GM19452 (cell line): Measurements from ENCODE around the gene ITGB8.

Source experiments
- ATAC-seq: cut with Tn5 transposase; IDR thresholded peaks from one replicate; pipeline ENCODE4 v1.9.1; 2021; ENCODE audit not compliant: unreplicated experiment

Gene ITGB8

DNA sequence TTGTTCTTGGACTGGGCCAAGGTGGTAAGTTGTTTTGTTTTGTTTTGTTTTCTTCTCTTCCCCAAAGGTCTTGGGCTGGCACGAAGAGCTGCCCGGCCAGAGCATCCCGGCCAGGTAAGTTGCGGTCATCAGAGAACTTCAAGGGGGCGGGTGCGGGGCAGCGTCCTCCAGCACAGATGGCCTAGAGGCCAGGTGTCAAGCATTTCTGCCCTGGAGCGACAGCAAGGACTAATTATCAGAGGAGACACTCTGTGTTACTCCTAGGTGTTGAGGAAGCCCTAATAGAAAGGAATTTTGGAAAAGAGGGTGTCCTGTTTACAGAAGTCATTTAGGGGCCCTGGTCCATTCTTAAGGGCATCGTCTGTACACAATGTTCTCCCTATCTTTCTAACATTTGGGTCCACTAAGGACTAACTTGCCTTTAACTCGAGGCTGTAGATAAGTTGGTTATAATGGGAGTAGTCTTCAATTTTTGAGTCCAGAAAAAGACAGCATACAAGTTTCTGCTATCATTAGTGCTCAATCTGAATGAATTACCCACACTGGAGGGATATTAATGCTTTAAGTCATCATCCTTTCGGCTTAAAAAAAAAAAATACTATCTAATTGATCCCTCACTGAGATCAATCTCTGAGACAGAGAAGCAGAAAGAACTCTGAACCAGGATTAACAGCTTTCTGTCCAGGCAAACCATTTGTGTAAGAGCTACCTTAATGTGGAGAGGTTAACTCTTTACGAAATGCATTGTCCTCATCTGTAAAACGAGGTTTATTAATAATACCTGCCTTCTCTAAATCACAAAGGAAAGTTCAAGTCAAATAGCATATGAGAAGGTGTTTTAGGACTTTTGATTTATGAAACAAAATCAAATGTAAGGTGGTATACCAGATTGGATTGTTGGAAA lies 1.5 kb downstream of the ITGB8 start:
- no peak for ATAC-seq

DNA sequence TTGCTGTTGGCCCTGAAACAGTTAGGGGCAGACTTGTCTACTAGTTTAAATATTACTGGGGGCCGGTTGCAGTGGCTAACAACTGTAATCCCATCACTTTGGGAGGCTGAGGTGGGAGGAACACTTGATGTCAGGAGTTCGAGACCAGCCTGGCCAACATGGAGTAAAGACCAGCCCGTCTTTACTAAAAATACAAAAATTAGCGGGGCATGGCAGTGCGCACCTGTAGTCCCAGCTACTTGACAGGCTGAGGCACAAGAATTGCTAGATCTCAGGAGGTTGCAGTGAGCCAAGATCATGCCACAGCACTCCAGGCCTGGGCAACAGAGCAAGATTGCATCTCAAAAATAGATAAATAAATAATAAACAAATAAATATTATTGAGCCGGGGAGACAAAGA lies 7.6 kb downstream of the ITGB8 start:
- no peak for ATAC-seq

DNA sequence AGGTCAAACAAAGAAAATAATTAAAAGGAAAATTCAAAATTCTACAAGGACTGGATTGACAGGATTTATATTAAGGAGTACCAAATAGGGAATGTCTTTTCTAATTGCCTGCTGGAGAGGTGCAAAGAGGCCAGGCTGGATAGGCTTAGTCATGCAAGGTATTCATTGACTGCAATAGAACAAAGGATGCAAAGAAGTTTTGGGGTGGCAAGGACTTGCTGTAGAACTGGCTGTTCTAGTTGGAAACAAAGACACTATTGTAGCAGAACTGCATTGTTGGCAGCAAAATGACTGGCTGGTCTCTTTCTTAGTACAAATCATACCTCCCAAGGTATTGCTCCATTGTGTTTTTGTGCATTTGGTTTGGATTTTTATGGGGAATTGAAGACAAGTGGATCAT lies 10.1 kb downstream of the ITGB8 start:
- no peak for ATAC-seq

DNA sequence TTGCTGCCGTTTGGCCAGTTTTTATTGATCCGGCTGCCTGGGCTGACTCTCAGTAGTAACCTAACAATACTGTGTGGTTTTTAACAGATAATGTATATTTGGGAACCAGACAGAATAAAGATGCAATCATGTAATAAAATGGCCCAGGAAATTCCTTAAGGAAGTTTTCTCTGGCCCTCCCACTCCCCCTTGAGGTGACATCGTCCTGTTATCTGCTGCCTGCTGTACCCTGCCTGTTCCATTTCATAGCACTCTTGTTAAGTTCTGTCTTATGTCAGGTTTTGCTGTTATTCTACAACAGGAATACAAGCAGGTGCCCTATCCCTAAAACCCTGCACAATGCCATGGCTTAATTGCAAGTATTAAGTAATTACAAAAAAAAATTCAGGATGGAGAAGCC lies 12.5 kb downstream of the ITGB8 start:
- ATAC-seq = no peak

DNA sequence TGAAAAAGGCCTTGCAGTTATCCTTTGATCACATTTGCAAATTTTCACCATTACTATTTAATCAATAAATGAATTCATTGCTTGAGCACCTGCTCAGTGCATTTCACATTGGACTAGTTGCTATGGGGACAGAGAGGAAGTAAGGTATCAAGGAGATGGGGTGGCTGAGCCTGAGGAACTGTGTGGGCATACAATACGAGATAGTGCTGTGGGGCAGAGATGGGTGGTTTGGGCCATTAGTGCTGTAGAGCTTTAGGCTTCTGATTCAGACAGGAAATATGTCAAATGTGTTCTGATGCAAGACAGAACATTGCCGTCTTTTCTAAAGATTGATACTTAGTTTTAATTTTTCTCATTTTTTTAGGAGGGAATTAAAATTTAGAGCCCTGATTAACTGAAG lies 13.2 kb downstream of the ITGB8 start:
- ATAC-seq = no peak

DNA sequence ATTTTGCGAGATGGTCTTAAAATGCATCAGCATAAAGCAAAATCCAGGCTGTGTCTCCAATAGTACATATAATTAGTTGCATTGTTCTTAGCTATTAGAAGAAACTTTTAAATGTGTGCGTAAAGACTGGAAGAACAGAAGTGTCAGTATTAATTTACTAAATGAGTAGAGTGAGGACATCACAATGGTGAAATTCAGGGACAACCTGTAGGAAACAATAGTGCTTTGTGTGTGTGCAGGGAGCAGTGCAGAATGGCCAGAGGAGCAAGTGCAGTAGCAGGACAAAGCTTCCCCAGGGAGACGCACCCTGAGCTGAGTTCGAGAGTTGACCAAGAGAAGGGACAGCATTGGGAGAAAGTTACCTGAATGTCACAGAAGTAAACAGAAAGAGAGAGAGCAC lies 13.7 kb downstream of the ITGB8 start:
- ATAC-seq = no peak

DNA sequence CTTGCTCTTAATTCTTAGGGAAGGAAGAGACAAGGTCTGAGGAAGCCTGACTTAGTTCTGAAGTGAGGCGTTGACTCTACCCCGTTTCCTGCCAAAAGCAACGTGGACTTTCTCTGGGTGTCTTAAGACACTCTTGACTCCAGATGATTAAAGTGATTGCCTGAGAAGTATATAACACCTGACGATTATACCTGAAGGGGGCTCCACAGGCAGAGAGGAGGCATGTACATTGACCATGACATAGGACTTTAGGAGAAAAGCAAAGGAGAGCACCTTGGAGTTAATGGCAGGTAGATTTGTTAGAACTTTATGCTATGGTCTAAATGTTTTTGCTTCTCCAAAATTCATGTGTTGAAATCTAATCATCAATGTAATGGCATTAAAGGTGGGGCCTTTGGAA lies 15.9 kb downstream of the ITGB8 start:
- ATAC-seq = no peak

DNA sequence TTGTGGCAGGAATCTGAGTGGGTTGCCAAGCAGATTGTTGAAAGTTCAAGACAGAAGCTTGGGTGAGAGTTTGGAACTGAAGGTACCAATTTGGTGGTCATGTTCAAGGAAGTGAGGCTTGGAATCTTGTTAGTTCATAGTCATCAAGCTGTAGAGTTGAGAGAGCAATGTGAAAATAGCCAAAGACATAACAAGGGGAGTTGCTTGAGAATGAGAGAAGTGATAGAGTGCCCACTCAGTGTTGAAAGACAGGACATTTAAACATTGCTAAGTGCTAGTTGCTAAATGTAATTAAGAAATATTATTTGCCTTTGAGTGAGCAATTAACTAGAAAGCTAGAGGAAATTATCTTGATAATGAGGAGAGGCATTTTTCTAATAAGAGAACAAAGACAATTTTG lies 17.0 kb downstream of the ITGB8 start:
- ATAC-seq = no peak

DNA sequence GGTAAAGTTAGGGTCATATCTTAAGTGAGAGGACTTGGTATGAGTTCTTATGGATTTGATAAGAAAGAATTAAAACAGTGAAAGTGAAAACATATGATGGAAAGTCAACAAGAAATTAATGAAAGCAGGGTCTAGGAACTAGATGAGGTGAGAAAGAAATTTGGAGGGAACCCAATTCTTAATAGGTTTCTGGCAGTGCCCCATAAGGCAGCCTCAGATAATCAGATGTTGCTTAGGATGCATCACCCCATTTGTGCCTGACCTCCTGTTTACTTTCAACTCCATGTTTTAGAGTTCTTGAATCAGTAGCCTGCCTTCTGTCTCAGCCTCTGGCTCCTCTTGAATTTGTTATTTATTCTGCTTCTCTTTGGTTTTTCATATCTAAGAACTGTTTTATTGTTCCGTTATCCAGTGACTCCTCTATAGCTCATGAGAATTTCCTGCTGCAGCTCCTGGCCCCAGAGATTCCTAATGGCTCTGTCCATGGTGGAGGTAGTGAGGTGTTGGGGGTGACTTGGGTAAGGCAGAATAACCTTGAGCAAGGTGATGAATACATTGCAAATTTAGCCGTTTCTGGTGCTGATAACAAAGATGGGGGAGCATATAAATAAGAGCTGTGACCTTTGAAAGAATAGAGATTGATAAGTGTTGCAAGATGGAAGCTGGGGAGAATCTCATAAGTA lies 17.6 kb downstream of the ITGB8 start:
- no peak for ATAC-seq

DNA sequence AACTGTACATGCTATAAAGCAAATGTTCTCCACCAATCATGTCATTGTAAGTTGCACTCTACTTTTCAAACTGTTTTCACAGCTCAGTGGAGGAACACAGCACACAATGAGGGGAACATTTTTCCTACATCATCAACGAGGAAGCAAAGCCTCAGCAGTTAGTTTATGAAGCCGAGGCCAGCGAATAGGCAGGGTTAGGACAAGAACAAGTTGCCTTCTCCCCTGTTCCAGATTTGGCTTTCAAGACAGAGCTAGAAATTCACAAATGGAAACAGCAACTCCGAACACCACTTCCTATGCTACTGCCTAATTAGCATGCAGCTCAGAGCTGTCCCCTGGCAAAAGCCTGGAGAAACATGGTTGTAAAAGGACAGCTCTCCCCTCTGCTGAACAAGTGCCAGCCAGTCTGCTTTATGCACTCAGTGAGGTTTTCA lies 19.8 kb downstream of the ITGB8 start:
- no peak for ATAC-seq

DNA sequence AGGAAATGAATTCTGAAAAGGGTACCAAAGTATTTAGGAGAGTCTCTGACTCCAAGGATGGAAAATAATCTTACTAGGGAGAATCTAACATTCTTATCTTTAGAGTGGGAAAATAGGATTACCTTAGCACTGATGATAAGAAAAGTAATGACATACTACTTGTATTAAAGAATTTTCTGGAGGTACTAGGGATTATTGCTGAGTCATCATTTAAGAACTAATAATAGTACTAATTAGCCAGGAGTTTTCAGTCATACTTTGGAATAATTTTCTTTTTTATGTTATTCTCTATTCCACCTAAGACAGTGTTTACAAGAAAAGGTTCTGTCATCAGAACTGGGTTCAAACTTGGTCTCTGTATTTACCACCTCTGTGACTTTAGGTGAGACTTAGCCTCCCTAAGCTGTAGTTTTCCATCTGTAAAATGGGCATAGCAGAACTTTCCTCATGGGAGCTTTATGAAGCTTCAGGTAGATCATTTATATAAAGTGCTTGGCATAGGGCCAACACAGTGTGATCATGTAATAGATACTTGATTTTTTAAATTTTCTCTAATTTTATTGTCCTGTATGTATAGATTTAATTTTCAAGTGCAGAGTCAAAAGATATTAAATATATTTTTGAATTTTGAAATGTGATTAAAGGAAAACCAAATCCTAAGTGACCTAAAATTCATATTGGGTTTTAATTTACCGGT lies 20.4 kb downstream of the ITGB8 start:
- no peak for ATAC-seq

DNA sequence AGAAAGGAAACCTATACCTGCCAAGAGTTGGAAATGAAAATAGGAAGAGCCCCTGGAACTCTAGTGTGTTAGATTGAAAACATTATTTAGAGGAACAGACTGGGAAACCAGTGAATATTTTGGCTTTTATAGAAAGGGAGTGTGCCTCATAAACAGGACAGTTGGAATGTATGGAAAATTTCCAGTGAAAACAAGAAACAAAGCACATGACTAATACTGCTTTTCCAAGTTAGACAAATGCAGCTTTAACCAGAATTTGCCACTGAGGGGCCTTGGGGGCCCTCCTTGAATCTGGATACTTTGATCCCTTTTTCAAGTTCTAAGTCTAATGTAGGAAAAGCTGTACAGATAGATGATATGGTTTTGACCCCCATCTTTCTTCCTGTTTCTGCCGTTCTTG lies 21.2 kb downstream of the ITGB8 start:
- no peak for ATAC-seq

DNA sequence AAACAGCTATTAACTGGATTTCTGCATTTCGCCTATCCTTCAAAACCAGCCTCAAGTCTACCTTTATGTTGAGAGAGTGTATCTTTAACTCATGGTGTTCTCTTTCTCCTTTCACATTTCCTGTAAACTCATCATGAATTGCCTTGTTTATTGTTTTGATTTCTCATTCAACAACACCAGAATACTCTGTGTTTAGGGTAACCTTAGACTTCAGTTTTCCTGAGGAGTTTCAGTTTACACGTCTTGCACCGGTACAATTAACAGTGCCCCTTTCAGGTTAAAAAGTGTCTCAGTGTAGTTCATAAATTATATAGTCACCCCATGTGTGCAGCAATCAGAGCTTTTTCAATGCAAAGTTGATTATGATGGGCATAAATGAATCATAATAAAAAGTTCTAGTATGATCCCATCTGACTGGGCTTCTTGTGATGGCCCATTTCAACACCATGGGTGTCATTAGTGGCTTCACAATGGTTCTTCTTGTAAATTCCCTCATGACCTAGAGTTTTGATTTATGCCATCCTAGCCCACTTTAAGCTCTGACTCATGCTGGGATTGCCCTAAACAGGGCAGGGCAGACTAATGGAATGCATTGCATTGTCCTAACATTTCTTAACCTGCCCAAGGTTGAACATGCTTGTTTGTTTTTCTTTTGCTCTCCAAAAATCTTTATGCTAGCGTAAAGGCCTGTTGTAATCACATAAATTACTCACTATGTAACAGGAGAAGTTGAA lies 22.0 kb downstream of the ITGB8 start:
- ATAC-seq = no peak

DNA sequence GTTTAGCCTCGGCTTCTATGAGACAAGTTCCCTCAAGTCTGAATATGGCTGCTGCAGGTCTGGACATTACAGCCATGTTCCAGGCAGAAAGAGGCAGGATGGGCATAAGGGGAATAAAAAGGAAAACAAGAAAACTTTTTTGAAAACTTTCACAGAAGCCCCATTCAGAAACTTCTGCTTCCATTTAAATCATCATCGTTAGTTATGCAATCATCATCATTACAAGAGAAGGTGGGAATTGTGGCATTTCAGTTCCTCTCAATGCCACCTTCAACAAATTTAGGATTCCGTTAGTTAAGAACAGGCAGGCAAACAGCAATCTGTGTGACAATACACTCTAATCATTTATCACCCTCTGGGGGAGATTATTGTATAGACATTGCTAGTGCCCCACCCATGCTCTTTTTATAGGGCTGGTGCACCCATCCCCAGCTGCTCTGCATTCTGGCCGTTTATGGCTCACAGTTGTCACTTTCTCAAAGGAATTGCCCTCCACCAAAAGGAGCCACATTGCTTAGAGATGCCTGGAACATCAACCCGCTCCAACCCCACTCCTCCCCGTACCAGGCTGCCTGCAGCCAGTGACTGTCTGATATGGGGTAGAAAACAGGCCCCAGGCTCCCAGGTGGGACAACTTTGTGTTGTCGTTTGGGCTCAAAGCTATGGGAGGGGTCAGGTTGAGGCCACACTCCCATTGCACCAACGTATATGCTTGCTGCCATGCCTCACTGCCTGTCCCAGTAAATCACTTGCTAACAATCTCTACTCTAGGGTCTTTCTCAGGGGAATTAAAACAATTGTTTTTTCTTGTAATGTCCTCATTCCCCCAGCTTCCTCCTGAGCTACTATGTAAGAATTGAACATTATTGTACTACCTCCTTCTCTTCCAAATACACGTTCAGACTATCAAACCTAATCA lies 24.2 kb downstream of the ITGB8 start:
- no peak for ATAC-seq

DNA sequence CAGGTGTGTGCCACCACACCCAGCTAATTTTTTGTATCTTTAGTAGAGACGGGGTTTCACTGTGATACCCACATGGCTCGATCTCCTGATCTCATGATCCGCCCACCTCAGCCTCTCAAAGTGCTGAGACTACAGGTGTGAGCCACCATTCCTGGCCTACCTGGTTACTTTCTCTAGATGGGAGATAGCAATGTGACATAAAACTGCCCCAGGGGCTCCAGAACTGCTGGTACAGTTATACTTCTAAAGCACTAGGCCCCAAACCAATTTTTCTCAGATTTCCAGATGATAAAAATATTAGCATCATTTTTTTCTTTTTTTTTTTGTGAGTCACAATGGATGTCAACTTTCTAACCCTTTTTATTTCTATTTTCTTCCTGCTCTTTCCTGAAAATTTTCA lies 27.4 kb downstream of the ITGB8 start:
- ATAC-seq = no peak

DNA sequence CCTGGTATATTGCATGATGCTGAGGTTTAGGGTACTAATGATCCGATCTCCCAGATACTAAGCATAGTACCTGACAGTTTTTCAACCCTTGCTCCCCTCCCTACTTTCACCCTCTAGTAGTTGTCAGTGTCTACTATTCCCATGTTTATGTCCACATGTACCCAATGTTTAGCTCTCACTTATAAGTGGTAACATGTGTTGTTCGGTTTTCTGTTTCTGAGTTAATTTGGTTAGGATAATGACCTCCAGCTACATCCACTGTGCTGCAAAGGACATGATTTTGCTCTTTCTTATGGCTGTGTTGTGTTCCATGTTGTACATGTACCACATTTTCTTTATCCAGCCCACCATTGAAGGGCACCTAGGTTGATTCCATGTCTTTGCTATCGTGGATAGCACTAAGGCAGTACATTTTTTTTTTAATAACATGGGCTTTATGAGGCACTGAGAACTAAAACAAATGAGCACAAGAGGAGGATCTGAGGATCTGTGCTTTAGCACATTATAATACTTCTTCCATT lies 28.1 kb downstream of the ITGB8 start:
- no peak for ATAC-seq

DNA sequence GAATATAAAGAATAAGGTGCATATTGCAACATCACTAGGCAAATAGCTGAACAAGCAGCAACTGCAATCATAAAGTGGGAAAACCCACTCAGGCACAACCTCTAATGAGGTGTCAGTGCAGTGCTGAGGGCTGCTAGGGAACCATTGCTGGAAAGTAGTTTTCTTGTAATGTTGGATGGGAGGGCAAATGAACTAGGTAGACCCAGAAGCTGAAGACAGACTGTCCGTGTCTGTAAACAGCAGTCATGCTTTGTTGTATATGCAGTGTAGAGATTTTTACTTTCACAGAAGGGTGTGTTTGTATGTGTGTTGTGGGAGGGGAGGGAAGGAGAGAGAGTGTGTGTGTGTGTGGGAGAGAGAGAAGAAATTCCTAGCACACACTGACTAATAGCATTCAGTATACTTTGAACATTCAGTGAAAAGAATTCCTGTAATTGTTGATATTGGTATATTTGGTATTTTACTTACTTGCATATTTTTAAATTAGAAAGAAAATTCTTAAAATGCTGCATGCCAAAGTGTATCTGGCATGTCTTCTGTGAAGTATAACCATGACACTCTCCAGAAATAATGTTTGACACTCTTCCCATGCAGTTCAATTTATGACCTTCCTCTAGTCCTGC lies 28.8 kb downstream of the ITGB8 start:
- ATAC-seq = no peak

DNA sequence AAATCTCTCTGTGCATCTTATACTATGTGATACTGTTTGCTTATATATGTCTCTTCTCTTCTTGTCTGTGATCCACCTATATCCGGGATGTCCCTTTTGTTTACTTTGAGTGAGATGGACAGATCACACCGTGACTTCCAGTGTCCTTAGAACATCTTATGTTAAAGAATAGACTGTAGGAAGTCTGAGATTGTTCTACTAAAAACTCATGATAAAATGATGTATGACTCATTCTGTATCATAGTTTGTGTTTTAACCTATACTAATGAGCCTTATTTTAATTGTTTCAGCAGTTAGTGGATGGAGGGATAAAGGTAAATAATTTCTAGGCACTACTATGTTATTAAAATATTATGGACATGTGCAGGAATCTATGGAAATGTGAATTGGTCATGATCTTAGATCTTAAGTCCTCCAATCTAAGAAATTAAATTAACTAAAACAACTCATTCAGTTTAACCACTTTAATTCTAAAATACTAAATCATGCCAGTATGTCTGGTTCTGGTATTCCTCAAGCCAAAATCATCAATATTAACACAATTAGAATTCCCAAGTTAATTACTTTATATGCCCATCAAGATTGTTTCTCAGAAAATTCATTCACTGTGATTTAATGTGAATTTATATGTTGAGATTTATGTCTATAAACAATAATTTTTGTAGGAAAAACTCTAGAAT lies 32.0 kb downstream of the ITGB8 start:
- ATAC-seq = no peak
